Fibroblast of villous mesenchyme (primary cell): ENCODE results near the gene ITGB2. TPM values are rescaled to one million over a fixed set of nuclear protein-coding genes. Genes with fewer than 3 reads are reported as not detected.

Experiments used
- DNase-seq: peaks from one replicate; pipeline ENCODE4 v3.0.0-alpha.2; 2010; ENCODE audit warnings: low read depth
- H3K4me3 ChIP-seq: 2 replicates; pipeline ENCODE4 v1.5.1; 2011; ENCODE audit warnings: low read depth, mild to moderate bottlenecking, low read length
- CTCF ChIP-seq: IDR thresholded peaks from 2 replicates; pipeline ENCODE4 v1.5.1; 2012; ENCODE audit warnings: low read depth, mild to moderate bottlenecking, low read length; ENCODE audit not compliant: insufficient read depth
- total RNA-seq: library from RNA; depleted of rRNA; stranded (reverse); fragments of >200 nt; gene quantifications from 2 replicates; pipeline ENCODE4 v1.2.3, GENCODE V29; 2012

ITGB2 gene
- total RNA-seq, 1 donor = 0.43 TPM

DNA sequence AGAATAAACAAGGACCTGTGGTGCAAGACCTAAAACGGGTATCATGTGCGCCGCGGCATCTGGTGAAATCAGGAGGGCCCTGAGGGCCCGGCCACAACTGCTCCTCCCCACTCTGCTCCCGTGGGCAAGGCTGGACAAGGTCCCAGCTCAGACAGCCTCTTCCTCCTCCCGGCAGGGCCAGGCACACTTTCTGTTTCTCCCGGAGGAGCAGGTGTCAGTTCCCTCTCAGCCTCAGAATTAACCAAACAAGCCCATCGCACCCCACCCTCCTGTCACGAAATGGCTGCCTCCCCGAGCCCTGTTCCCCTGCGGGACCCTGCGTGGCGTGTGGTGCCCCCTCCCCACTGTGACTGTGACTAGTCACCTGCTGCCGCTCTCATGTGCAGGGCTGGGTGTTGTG lies 62.4 kb downstream of the ITGB2 start:
- no peak for TF ChIP-seq CTCF
- DNase-seq = no peak
- H3K4me3 ChIP-seq = no peak overlapping the region

- no peak for TF ChIP-seq CTCF
- DNase-seq = no peak
- no peak overlapping the region for H3K4me3 ChIP-seq
Observed at GRCh38 chr21:44857127-44857892, 63.4 kb downstream of the ITGB2 start.

DNA sequence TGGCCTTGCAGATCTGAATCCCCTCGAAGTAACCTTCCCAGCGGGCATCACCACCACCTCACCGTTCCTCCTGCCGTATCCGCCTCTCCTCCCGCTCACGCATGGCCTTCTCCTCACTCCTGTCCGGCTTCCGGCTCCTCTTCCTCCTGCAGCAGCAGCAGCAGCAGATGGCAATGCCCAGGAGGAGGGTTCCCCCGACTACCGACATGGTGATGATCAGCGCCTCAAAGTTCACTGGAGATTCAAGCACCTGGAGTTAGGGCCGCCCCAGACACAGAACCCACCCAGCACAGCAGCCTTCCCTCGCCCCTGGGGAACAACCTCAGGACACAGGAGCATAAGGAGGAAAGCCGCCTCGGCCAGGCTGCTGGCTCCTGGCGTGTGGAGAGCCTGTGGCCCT lies 64.6 kb downstream of the ITGB2 start:
- TF ChIP-seq CTCF = no peak
- DNase-seq = no peak
- H3K4me3 ChIP-seq = no peak overlapping the region

- no peak for TF ChIP-seq CTCF
- no peak for DNase-seq
- no peak overlapping the region for H3K4me3 ChIP-seq
Observed at GRCh38 chr21:44855572-44855971, 65.1 kb downstream of the ITGB2 start.

- H3K4me3 ChIP-seq = no peak overlapping the region
- no peak for TF ChIP-seq CTCF
- peak; percentile 64 for DNase-seq
Observed at GRCh38 chr21:44854664-44855446, 65.8 kb downstream of the ITGB2 start.

DNA sequence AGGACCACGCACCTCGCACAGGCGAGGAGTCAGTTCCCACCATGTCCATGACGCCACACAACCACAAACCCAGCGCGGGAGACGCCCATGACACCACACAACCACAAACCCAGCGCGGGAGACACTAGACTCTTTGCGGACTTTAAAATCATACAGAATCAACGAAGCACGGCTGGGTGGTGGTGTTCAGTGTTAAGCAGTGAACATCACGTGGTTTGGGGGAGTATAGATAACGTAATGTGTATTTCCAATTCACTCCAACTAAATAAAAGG lies 66.4 kb downstream of the ITGB2 start:
- DNase-seq = no peak
- TF ChIP-seq CTCF = no peak
- H3K4me3 ChIP-seq = no peak overlapping the region
